ENCODE measurements around the gene CYP2D6.

CYP2D6 gene

GRCh38 chr22:42076764-42077485, 53.7 kb downstream of the CYP2D6 start:
- H3K36me3 ChIP-seq (ENCODE audit: control insufficient read depth in 1 of 2, insufficient read depth in 2 of 2, low read length in 2 of 2) = peaks cover 0 to under 1% of the 10 kb centered on the region in 2 experiments
- no peak overlapping the region for H3K9ac ChIP-seq (ENCODE audit: low read length)
- H3K23ac ChIP-seq (ENCODE audit: low read length) = no peak overlapping the region
- no CpG with 5 or more reads among the region's 20 CpGs for WGBS (ENCODE audit: extremely low coverage, insufficient coverage, insufficient read length)
- H3K4me1 ChIP-seq (ENCODE audit: control insufficient read depth in 1 of 2, insufficient read depth in 2 of 2, low read length in 2 of 2) = peaks cover 10 to 12% of the 10 kb centered on the region in 2 experiments
- H3K27ac ChIP-seq (ENCODE audit: low read depth, low read length) = no peak overlapping the region
- H3K4ac ChIP-seq (ENCODE audit: low read depth, low read length) = no peak overlapping the region
- no peaks in the 10 kb centered on the region for H3K27me3 ChIP-seq (ENCODE audit: insufficient read depth, low read length)
- DNase-seq = no peak
- no peak overlapping the region for H3K14ac ChIP-seq (ENCODE audit: low read length)
- H3K4me3 ChIP-seq (ENCODE audit: low read depth, low read length) = no peak overlapping the region
- no peak overlapping the region for H2AK5ac ChIP-seq (ENCODE audit: low read length)
- H3K18ac ChIP-seq (ENCODE audit: low read length) = no peak overlapping the region
- peak overlapping the region; percentile 71 for H4K12ac ChIP-seq (ENCODE audit: low read depth, low read length)
- no peak overlapping the region for H2AFZ ChIP-seq (ENCODE audit: insufficient read depth, low read length, poor library complexity)
- no peak overlapping the region for H4K91ac ChIP-seq (ENCODE audit: low read depth, low read length)
- no peak overlapping the region for H3K4me2 ChIP-seq (ENCODE audit: low read length)
- H3K79me1 ChIP-seq (ENCODE audit: low read length) = peaks cover 13% of the 10 kb centered on the region
- H4K8ac ChIP-seq (ENCODE audit: low read depth, low read length) = no peak overlapping the region
- no peak overlapping the region for H2BK12ac ChIP-seq (ENCODE audit: low read length)
- no peak overlapping the region for H2BK5ac ChIP-seq (ENCODE audit: low read depth, low read length, poor library complexity)
- peaks cover 7% of the 10 kb centered on the region for H3K79me2 ChIP-seq (ENCODE audit: control insufficient read depth, insufficient read depth, low read length, poor library complexity)
- no peaks in the 10 kb centered on the region for H3K9me3 ChIP-seq (ENCODE audit: insufficient read depth, low read depth, low read length)
- H2BK120ac ChIP-seq (ENCODE audit: insufficient read depth, low read length, poor library complexity) = no peak overlapping the region

Measured in trophoblast cell (in vitro differentiated cells and primary cell).